IMR-90 (cell line): ENCODE data around the gene ATXN1. TPM values are rescaled to one million over a fixed set of nuclear protein-coding genes. Genes with fewer than 3 reads are reported as not detected.

Source experiments
- ATAC-seq: fragments of 200-7000 bp; cut with Tn5 transposase; 2 replicates; pipeline ENCODE4 v1.9.1; 2020; ENCODE audit warnings: low read depth, mild to moderate bottlenecking, moderate library complexity
- BruUV-seq: library from RNA; stranded (reverse); fragments of 400-500 nt; replicated peaks from 2 replicates; lab custom pipeline; 2021; lab: Mats Ljungman, UMichigan
- CTCF ChIA-PET: fragments of 300-600 bp; formaldehyde crosslinking; extraction: SDS; loops from one replicate; lab custom pipeline; 2021; ENCODE audit warnings: antibody characterized with exemption; lab: Yijun Ruan, JAX
- POLR2A ChIA-PET: fragments of 300-600 bp; sonication (Branson Sonifier 250); formaldehyde crosslinking; loops from one replicate; lab custom pipeline; 2022; ENCODE audit warnings: antibody characterized with exemption; ENCODE audit not compliant: unreplicated experiment; lab: Charles Lee
- DNase-seq: peaks from one replicate; pipeline ENCODE4 v3.0.0; 2013
- H2AFZ ChIP-seq: replicated peaks from 2 replicates; pipeline ENCODE3; 2013; ENCODE audit warnings: low read length, mild to moderate bottlenecking; ENCODE audit not compliant: poor library complexity
- H2AK5ac ChIP-seq: 2 replicates; pipeline ENCODE4 v1.6.1; 2013; ENCODE audit warnings: low read depth, low read length, inconsistent platforms
- H2AK9ac ChIP-seq: replicated peaks from 2 replicates; pipeline ENCODE3; 2013; ENCODE audit warnings: mild to moderate bottlenecking, low read depth, low read length, moderate library complexity; ENCODE audit not compliant: poor library complexity
- H2BK120ac ChIP-seq: 2 replicates; pipeline ENCODE4 v1.6.1; 2013; ENCODE audit warnings: low read depth, low read length, inconsistent platforms
- H2BK15ac ChIP-seq: 3 replicates; pipeline ENCODE4 v1.6.1; 2013; ENCODE audit warnings: low read depth, low read length, inconsistent platforms
- H2BK20ac ChIP-seq: 2 replicates; pipeline ENCODE4 v1.6.1; 2013; ENCODE audit warnings: low read depth, mild to moderate bottlenecking, inconsistent platforms, low read length, moderate library complexity
- H2BK5ac ChIP-seq: 2 replicates; pipeline ENCODE4 v1.6.1; 2013; ENCODE audit warnings: mild to moderate bottlenecking, low read depth, low read length, inconsistent platforms; ENCODE audit not compliant: poor library complexity, severe bottlenecking
- H3K14ac ChIP-seq: replicated peaks from 2 replicates; pipeline ENCODE4 v1.6.1; 2013; ENCODE audit warnings: low read depth, low read length, inconsistent platforms
- H3K18ac ChIP-seq: 2 replicates; pipeline ENCODE4 v1.6.1; 2013; ENCODE audit warnings: low read depth, low read length, control low read depth
- H3K23ac ChIP-seq: 2 replicates; pipeline ENCODE4 v1.6.1; 2013; ENCODE audit warnings: low read depth, low read length, inconsistent platforms
- H3K27ac ChIP-seq: 2 replicates; pipeline ENCODE4 v1.5.1; 2013; ENCODE audit warnings: mild to moderate bottlenecking, control low read depth, low read length; ENCODE audit not compliant: insufficient read depth
- H3K27me3 ChIP-seq: 2 replicates; pipeline ENCODE4 v1.6.1; 2013; ENCODE audit warnings: low read length; ENCODE audit not compliant: control insufficient read depth, insufficient read depth
- H3K36me3 ChIP-seq: 2 replicates; pipeline ENCODE4 v1.6.1; 2013; ENCODE audit warnings: low read length, mixed read lengths; ENCODE audit not compliant: control insufficient read depth, insufficient read depth
- H3K4ac ChIP-seq: 2 replicates; pipeline ENCODE4 v1.6.1; 2013; ENCODE audit warnings: low read depth, low read length, inconsistent platforms
- H3K4me1 ChIP-seq: 2 replicates; pipeline ENCODE4 v1.6.1; 2013; ENCODE audit warnings: low read length, mixed read lengths; ENCODE audit not compliant: control insufficient read depth, insufficient read depth
- H3K4me2 ChIP-seq: 2 replicates; pipeline ENCODE4 v1.6.1; 2013; ENCODE audit warnings: low read depth, mild to moderate bottlenecking, control low read depth, low read length, moderate library complexity
- H3K4me3 ChIP-seq: 2 replicates; pipeline ENCODE4 v1.5.1; 2013; ENCODE audit warnings: low read depth, mild to moderate bottlenecking, control low read depth, low read length, moderate library complexity; ENCODE audit not compliant: insufficient read depth
- H3K56ac ChIP-seq: 2 replicates; pipeline ENCODE4 v1.6.1; 2013; ENCODE audit warnings: low read length, inconsistent platforms; ENCODE audit not compliant: insufficient read depth; ENCODE audit errors: extremely low read depth
- H3K79me1 ChIP-seq, 2 experiments: 2 replicates each; pipeline ENCODE4 v1.6.1; 2013; ENCODE audit warnings: low read length in 2 of 2, inconsistent platforms in 1 of 2, low read depth in 1 of 2
- H3K9ac ChIP-seq: 2 replicates; pipeline ENCODE4 v1.6.1; 2013; ENCODE audit warnings: low read depth, low read length, control low read depth
- H3K9me1 ChIP-seq: 2 replicates; pipeline ENCODE4 v1.6.1; 2013; ENCODE audit warnings: low read length, inconsistent platforms; ENCODE audit not compliant: insufficient read depth
- H3K9me3 ChIP-seq: 2 replicates; pipeline ENCODE4 v1.6.1; 2013; ENCODE audit warnings: low read length; ENCODE audit not compliant: control insufficient read depth, insufficient read depth
- H4K20me1 ChIP-seq: 2 replicates; pipeline ENCODE4 v1.6.1; 2013; ENCODE audit warnings: low read length, inconsistent platforms; ENCODE audit not compliant: insufficient read depth
- H4K5ac ChIP-seq: 2 replicates; pipeline ENCODE4 v1.6.1; 2013; ENCODE audit warnings: mild to moderate bottlenecking, low read depth, low read length, control low read depth
- H4K8ac ChIP-seq, 2 experiments: 2 replicates each; pipeline ENCODE4 v1.6.1; 2013; ENCODE audit warnings: low read depth in 2 of 2, low read length in 2 of 2, control low read depth in 1 of 2, inconsistent platforms in 1 of 2
- H4K91ac ChIP-seq: 2 replicates; pipeline ENCODE4 v1.6.1; 2013; ENCODE audit warnings: low read depth, low read length, inconsistent platforms; ENCODE audit not compliant: insufficient read depth
- CEBPB ChIP-seq: IDR thresholded peaks from 2 replicates; pipeline ENCODE4 v1.6.1; 2012; ENCODE audit warnings: low read depth, low read length, improper control_type of control experiment
- CHD1 ChIP-seq: IDR thresholded peaks from 2 replicates; pipeline ENCODE4 v1.6.1; 2012; ENCODE audit warnings: low read depth, low read length, improper control_type of control experiment
- CTCF ChIP-seq: conservative IDR thresholded peaks from 2 replicates; pipeline ENCODE4 v1.5.1; 2012; ENCODE audit warnings: mild to moderate bottlenecking, low read depth, low read length, improper control_type of control experiment
- ELK1 ChIP-seq: fragments of 150-350 bp; IDR thresholded peaks from 2 replicates; pipeline ENCODE4 v1.6.1; 2016; ENCODE audit warnings: low read depth, mild to moderate bottlenecking, low read length, moderate library complexity, borderline replicate concordance
- FOS ChIP-seq: fragments of 150-350 bp; IDR thresholded peaks from 2 replicates; pipeline ENCODE4 v1.6.1; 2016; ENCODE audit warnings: low read depth, low read length
- MAFK ChIP-seq: IDR thresholded peaks from 2 replicates; pipeline ENCODE4 v1.6.1; 2012; ENCODE audit warnings: low read depth, low read length, improper control_type of control experiment
- MAZ ChIP-seq: IDR thresholded peaks from 2 replicates; pipeline ENCODE4 v1.6.1; 2012; ENCODE audit warnings: low read depth, mild to moderate bottlenecking, low read length, improper control_type of control experiment, moderate library complexity, borderline replicate concordance
- MXI1 ChIP-seq: IDR thresholded peaks from 2 replicates; pipeline ENCODE4 v1.6.1; 2012; ENCODE audit warnings: low read depth, mild to moderate bottlenecking, low read length, moderate library complexity, borderline replicate concordance
- NFE2L2 ChIP-seq: fragments of 150-350 bp; IDR thresholded peaks from 2 replicates; pipeline ENCODE4 v1.6.1; 2016; ENCODE audit warnings: low read depth, mild to moderate bottlenecking, low read length
- POLR2A ChIP-seq: IDR thresholded peaks from 2 replicates; pipeline ENCODE4 v1.6.1; 2012; ENCODE audit warnings: mild to moderate bottlenecking, low read depth, low read length
- RAD21 ChIP-seq: IDR thresholded peaks from 2 replicates; pipeline ENCODE4 v1.6.1; 2012; ENCODE audit warnings: low read length, improper control_type of control experiment
- RCOR1 ChIP-seq: IDR thresholded peaks from 2 replicates; pipeline ENCODE4 v1.6.1; 2012; ENCODE audit warnings: mild to moderate bottlenecking, low read length, improper control_type of control experiment; ENCODE audit not compliant: insufficient replicate concordance
- RFX5 ChIP-seq: IDR thresholded peaks from 2 replicates; pipeline ENCODE4 v1.8.0; 2012; ENCODE audit warnings: low read depth, mild to moderate bottlenecking, low read length, moderate library complexity
- USF2 ChIP-seq: fragments of 150-350 bp; IDR thresholded peaks from 2 replicates; pipeline ENCODE4 v1.6.1; 2017; ENCODE audit warnings: mild to moderate bottlenecking, antibody characterized with exemption, low read length, low read depth
- WGBS, 2 experiments: methylation state at CpG; one replicate each; pipeline versions ENCODE4 v1.1.5 to v1.1.7; 2013; ENCODE audit warnings: missing lambda C conversion rate in 2 of 2; ENCODE audit not compliant: insufficient read length in 1 of 2; ENCODE audit errors: extremely low coverage in 2 of 2; 5-methylcytosine and 5-hydroxymethylcytosine counted together
- dilution Hi-C: fragments of 300-500 bp; cut with HindIII; formaldehyde crosslinking; loops from one replicate; pipeline ENCODE4 v1.14.3; 2018; ENCODE audit warnings: low sequenced_read_pairs; ENCODE audit not compliant: unreplicated experiment
- in situ Hi-C: fragments of 300-500 bp; cut with MboI; formaldehyde crosslinking; loops from 3 replicates; pipeline ENCODE4 v1.14.3; 2019; ENCODE audit warnings: low sequenced_read_pairs, inconsistent platforms, mixed read lengths
- intact Hi-C: fragments of 100-400 bp; cut with micrococcal nuclease; formaldehyde crosslinking; loops from 2 replicates; pipeline ENCODE4 v1.10.0; 2022
- polyA plus RNA-seq, 3 experiments: library from polyadenylated mRNA; depleted of rRNA; stranded (reverse); fragments of >200 nt; gene quantifications; 2 replicates each; pipeline ENCODE4 v1.2.3, GENCODE V29; 2012; ENCODE audit warnings: low replicate concordance in 1 of 3
- total RNA-seq: library from RNA; depleted of rRNA; stranded (reverse); fragments of >200 nt; gene quantifications from 2 replicates; pipeline ENCODE4 v1.2.3, GENCODE V29; 2012

Gene ATXN1
- total and polyA plus RNA-seq, 2 of the 4 experiments (the other 2 are of a cell fraction), result 7.3 to 11.1 TPM

- 100% methylated on average over 4 of the region's 12 CpGs; no CpG with 5 or more reads in 1 of the 2 experiments for WGBS, 2 experiments
- Histone ChIP-seq H3K9ac (no peak overlapping the region), H3K79me1 (peaks cover 0 to 11% of the 10 kb centered on the region in 2 experiments), H2BK20ac (no peak overlapping the region), H3K4me3 (no peak overlapping the region), H3K4me2 (no peak overlapping the region), H3K9me1 (no peaks in the 10 kb centered on the region), H3K9me3 (no peaks in the 10 kb centered on the region), H2AFZ (no peak overlapping the region), H3K4ac (no peak overlapping the region), H3K56ac (no peak overlapping the region), H2BK15ac (no peak overlapping the region), H2AK9ac (no peak overlapping the region), H3K27me3 (no peaks in the 10 kb centered on the region), H3K36me3 (peaks cover 3% of the 10 kb centered on the region), H4K20me1 (no peaks in the 10 kb centered on the region), H2AK5ac (no peak overlapping the region), H2BK5ac (no peak overlapping the region), H2BK120ac (no peak overlapping the region), H3K23ac (no peak overlapping the region), H4K8ac (no peak overlapping the region), H4K91ac (no peak overlapping the region), H3K27ac (no peak overlapping the region), H3K4me1 (peaks cover 3% of the 10 kb centered on the region), H3K18ac (no peak overlapping the region), H4K5ac (no peak overlapping the region), H3K14ac (no peak overlapping the region)
- CTCF ChIA-PET, result no interaction called here
- dilution Hi-C loops, result no loop called here
- no TSS peak for BruUV-seq
- TF ChIP-seq FOS (no peak), CHD1 (no peak), MAZ (no peak), USF2 (no peak), MXI1 (no peak), CTCF (no peak), RFX5 (no peak), NFE2L2 (no peak), RAD21 (no peak), POLR2A (no peak), CEBPB (no peak), ELK1 (no peak), MAFK (no peak), RCOR1 (no peak)
- POLR2A ChIA-PET, result no interaction called here
- in situ Hi-C loops, result no loop called here
- ATAC-seq, result no peak
- no peak for DNase-seq
- intact Hi-C loops, result no loop called here
Measured at GRCh38 chr6:16592223-16592911, 168.9 kb downstream of the ATXN1 start.
